ELF-1 (cell line): Measurements from ENCODE around the gene CKB.
A peak's percentile ranks its signal among the peaks of the same experiment; 100 is the strongest.

Source experiments
- DNase-seq: peaks from one replicate; pipeline ENCODE4 v3.0.0-alpha.2; 2016; ENCODE audit warnings: low read depth, low spot score

CKB gene

GRCh38 chr14:103549361-103550311 is 27.0 kb upstream of the CKB start:
- no peak for DNase-seq

GRCh38 chr14:103548463-103549351 is 26.1 kb upstream of the CKB start:
- no peak for DNase-seq

DNA sequence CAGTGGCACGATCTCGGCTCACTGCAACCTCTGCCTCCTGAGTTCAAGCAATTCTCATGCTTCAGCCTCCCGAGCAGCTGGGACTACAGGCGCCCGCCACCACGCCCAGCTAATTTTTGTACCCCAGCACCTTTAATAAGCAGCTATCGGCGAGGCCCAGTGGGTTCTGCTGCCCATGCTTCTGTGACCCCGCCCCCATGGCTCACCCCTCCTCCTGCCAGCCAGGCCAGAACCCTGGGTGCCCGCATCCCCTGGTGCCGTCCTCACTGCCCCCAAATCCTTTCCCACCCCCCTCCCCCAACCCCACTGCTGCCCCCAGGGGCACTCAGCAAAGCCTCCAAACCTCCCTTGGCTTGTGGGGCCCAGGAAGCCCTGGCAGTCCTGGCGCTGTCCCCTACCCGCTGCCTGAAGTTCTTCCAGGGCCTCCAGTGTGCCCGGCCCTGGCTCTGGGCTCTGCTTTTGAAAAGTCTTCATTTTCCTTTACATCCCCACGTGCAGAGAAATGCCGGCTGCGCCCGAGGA is 25.4 kb upstream of the CKB start:
- DNase-seq: no peak

DNA sequence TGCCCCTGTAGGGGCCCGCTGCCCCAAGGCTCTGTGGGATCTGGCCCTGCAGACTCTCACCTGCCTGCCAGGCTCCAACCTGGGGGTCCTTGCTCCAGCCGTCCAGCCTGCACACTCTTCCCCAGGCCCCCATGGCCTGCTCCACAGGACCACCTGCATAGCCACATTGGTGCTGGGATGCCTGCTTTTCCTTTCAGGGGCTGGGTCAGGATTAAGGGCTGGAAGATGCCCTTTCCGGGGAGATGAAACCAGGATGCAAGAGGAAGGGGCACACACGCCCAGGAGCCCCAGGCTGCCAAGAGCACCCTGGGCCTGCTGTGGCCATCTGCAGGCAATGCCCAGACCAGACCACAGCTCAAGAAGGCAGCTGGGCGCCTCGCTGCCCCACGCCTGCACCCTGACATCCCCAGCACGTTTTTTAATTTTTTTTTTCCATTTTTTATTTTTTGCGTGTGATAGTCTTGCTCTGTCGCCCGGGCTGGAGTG is 24.9 kb upstream of the CKB start:
- DNase-seq: no peak

DNA sequence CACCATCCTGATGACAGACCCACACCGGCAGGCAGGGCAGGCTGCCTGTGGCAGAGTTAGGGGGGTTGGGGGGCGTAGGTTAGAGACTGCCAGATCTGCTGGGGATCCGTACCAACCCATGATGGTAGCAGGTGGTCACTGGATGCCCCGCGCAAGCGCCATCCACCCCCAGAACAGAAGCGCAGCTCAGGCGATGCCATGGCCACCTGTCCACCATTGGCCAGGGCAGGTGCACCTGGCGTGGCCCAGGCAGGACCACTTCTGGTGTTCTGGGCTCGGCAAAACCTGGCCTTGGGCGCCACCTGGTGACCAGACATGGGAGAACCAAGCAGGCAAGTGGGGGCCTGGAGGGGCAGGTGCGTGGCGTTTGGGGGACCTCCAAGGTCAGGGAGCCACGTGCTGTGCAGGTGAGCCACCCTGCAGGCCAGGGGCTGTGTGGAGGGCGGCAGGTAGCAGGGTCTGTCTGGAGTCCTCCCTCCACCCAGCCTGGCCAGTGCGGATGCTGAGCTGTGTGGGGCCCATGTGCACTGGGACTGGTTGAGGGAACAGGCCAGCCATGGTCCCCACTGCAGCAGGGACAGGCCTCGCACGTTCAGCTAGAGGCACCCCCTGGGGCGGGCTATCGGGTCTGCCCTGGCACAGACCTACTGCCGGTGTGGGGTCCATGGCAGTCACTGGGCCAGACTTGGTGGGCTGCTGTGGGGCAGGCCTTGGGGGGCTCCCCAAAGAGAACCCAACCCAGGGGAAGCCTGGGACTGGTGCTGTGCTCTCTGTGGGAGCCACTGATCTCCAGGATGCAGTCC is 24.2 kb upstream of the CKB start:
- peak; percentile 76 for DNase-seq

GRCh38 chr14:103545915-103546651 is 23.5 kb upstream of the CKB start:
- DNase-seq: no peak

DNA sequence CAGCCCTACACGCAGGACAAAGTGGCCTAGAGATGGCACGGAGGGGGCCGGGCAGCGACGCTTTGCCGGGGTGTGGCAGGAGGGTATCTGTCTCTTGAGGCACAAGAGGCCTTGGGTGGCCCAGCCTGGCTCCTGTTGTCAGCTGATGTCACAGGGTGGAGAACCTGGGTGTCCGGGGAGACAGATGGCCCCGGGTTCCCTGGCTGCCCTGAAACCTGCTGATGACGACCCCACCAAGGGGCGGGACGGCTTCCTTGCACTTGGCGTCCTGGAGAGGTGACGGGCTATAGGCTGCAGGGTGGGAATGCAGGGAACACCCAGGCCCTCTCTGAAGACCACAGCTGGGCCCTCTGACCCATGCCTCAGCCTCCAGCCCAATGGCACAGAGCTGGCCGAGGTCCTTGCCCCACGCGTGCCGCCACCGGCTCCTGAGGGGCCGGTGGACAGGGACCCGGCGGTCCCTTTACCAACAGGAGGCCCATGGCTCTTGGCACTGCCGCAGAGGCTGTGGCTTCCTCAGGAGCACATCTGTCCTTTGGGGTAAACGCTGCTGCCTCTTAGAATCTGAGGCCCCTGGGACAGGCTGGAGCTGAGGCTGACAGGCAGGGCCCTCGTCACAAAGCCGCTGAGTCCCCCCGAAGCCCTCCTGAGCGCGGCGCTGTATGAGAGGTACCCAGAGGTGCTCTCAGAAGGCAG is 22.7 kb upstream of the CKB start:
- no peak for DNase-seq

DNA sequence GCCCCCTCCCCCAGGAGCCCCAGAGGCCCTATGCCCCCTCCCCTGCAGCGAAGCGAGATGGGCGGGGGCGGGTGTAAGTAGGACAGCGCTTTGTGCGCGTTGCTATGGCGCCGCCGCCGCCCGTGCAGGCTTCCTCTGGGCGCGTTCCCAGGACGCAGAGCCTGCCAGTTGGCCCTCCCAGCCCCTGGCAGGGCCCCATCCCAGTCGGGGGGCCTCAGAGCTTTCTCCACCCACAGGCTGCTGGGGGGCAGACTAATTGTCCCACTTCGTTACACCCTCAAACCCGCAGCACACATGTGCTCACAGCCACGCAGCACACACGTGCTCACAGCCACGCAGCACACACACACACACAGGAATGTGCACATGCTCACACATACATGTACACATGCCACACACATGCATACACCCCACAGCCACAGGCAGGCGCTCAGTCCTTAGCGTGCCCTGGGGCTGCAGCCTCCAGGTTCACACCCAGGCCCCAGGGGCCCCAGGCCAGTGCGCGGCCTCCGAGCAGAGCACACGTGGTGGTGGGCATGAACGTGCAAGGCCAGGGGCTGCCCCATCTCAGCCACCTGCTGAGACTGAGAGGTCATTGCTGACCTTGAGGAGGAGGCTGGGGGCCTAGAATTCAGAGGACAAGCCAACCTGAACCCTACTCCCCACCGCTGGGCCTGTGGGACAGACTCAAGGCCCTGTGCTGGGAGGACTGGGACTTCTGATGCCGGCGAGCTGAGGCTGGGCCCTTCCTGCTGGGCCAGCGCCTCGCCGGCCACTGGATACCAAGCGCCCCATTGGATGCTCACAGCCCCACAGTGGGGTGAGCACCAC is 22.0 kb upstream of the CKB start:
- no peak for DNase-seq

DNA sequence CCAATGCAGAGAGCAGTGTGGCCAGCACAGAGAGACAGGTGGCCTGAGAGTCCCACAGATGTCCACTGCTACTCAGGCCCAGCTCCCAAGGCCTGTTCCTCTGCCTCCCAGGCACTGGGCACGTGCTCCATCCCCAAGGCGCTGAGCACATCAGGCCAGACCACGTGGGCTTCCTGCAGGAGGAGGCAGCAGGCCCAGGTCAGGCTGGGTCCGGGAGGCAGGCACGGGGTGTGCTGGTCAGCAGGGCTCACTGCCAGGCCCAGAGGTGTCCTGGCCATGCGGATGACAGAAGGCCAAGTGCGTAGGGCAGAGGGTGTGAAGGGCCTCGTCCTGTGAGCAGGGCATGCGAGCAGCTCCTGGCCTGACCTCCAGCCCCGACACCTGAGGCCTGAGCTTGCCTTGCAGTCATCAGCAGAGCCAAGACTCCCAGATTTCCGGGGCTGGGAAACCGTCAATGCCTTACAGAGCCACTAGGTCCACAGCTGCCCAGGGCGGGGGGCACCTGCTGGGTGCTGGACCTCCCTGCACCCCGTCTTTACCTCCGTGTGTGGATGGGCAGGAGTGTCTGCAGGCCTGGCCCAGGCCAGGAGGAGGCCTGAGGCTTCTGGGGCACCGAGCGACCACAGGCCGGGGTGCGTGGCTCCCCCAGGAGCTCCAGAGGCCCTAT is 21.2 kb upstream of the CKB start:
- no peak for DNase-seq

GRCh38 chr14:103543140-103543539 is 20.5 kb upstream of the CKB start:
- no peak for DNase-seq

- DNase-seq: peak; percentile 91
Observed at GRCh38 chr14:103542605-103543088, 20.0 kb upstream of the CKB start.

DNA sequence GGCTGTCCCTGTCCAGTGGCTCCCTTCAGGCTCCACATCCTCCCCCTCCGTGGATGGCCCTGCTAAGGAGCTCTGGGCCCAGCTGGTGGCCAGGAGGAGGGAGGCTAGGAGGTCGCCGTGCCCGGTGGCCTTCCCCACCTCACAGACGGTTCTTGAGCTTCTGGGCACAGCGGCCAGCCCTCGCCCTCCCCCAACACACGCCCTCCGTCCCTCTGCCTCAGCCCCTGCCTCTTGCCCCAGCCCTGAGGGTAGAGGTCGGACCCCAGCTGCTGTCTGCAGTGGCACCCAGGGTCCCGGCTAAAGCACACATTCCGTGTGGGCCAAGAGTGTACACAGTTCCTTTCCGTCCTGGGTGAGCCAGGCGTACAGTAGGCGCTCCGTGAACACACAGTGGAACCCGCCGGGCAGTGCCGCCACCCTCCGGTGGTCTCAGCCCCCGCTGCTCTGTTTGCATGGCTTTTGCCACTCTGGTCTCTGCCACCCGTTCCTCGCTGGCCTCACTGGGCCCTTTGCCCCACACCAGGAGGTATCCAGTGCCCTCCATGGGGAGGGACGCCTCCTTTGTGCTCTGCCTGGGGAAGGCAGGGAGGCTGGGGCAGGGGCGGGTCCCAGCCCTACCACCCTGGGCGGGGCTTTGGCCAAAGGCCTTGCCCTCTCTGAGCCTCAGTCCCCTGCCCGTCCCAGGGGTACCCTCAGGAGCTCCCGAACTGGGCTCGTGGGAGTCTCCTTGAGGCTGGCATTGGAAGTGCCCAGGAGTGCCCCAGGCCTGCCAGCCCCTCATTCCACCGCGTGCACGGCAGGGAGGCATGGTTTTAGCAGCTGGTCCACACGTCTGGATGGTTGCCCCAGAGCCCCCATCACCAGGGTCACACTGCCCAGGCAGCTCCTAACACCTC is 19.3 kb upstream of the CKB start:
- DNase-seq: no peak

- no peak for DNase-seq
Observed at GRCh38 chr14:103540821-103541708, 18.4 kb upstream of the CKB start.

GRCh38 chr14:103539056-103539825 is 16.6 kb upstream of the CKB start:
- DNase-seq: no peak

DNA sequence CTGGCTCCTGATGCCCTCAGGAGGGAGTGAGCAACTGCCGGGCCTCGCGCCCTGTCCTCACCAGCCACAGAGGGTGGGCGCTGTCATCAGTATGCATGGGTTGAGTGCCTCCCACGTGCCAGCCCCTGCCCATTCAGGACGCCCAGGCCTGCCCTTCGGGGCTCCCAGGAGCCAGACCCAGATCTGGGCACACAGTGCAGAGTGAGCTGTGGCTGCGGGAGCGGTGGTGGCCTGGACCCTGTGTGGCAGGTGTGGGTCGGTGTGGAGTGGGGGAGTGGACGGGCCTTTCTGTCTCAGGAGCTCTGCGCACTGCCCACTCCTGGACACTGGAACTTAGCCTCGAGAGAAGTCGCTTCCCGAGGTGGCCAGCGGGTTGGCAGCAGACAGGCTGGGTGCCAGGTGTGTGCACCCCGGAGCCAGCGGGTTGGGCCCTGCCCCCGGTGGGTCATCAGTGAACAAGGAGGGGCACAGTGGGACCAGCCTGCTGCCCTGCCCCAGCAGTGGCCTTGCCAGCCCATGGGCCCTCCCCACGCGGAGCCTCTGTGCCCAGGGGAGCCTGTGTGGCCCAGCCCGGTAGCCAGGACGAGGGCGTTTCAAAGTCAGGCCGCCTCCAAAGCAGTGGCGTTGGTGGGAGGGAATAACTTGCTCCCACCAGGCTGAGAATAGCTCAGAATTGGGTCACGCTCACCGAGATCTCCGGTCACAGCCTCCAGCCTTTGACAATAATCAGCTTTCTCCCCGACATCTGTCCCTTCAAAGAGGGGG is 15.8 kb upstream of the CKB start:
- DNase-seq: no peak
